ACHN (cell line): ENCODE data around the gene VCP.

Source experiments
- DNase-seq: peaks from one replicate; pipeline ENCODE4 v3.0.0-alpha.2; 2015
- in situ Hi-C: cut with HindIII; loops from 2 replicates; pipeline ENCODE4 v1.10.0; 2017; ENCODE audit warnings: low sequenced_read_pairs, low pct_ligation_motif_present, low pct_unique_long_range_greater_than_20kb

The VCP gene

GRCh38 chr9:35071814-35072460 is 488 bp downstream of the VCP start:
- in situ Hi-C loops, result no loop called here

GRCh38 chr9:35070823-35071813 is 1.3 kb downstream of the VCP start:
- DNase-seq, result peak; percentile 24

More at GRCh38 chr9:35071814-35072460, 488 bp downstream of the VCP start:
- DNase-seq, result peak; percentile 80

DNA sequence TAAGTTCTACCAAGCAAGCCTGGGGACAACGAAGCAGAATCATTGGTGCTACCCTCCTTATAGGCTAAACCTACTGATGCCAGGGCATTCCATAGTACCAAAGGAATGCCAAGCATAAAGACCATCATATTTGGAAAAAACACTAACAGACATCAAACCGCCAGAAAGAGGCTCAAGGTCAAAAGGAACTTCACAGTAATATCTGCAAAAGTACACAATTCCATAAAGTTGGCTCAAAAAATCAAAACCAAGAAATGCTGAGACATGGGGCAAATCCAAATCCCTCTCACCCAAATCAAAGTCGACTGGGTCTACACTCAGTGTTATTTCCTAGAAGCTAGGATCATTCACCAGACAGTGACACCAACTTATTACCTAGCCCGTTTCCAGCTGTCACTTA is 3.4 kb downstream of the VCP start:
- in situ Hi-C loops, result no loop called here
- no peak for DNase-seq

More at GRCh38 chr9:35070823-35071813, 1.3 kb downstream of the VCP start:
- in situ Hi-C loops, result no loop called here

GRCh38 chr9:35067056-35067455 is 5.4 kb downstream of the VCP start:
- no peak for DNase-seq
- in situ Hi-C loops, result no loop called here

- no peak for DNase-seq
- in situ Hi-C loops, result no loop called here
Measured at GRCh38 chr9:35060548-35061207, 11.7 kb downstream of the VCP start.

- in situ Hi-C loops, result no loop called here
- DNase-seq, result no peak
Measured at GRCh38 chr9:35059438-35059837, 13.0 kb downstream of the VCP start.

DNA sequence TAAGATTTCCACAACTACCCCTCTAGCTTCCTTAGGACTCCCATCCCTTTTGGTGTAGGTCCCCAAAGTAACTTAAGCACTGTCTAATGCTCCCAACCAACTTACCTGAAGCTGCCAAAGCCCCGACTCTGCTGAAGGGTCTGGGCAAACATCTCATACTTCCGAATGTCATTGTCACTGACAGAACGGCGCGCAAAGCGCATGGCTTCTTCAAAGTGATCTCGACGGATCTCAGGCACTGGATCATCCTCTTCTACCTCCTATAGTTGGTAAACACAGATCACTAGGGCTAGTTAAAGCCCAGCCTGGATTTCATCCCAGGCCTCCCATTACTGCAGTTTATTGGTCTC is 15.2 kb downstream of the VCP start:
- DNase-seq, result no peak
- in situ Hi-C loops, result no loop called here

DNA sequence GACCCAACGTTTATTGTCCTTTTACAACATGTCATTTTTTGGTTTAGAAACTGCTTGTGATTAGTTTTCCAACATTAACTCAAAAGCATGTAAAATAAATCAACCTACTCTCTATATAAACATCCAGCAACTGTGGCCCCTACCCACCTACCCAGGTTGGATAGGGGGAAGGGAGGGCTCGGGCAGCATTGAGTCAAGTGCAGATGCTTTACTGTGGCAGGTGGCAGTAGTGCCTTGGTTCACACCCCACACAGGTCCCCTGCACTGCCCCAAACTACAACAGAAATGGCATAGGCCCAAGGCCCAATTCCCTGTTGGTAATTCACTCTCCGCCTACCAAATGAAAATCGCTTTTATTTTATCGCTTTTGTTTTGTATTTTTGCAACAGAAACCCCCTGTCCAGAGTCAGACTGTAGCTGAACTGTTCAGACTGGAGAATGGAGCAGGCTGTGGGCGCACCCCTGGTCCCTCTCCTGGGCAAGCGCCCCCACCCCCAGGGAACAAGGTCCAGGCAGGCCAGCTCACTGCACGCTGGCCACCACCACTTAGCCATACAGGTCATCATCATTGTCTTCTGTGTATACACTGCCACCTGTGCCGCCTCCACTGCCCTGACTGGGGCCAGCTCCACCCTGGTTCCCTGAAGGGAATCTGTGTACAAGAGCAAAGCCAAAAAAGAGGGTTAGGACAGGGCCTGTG is 15.7 kb downstream of the VCP start:
- in situ Hi-C loops, result no loop called here

DNA sequence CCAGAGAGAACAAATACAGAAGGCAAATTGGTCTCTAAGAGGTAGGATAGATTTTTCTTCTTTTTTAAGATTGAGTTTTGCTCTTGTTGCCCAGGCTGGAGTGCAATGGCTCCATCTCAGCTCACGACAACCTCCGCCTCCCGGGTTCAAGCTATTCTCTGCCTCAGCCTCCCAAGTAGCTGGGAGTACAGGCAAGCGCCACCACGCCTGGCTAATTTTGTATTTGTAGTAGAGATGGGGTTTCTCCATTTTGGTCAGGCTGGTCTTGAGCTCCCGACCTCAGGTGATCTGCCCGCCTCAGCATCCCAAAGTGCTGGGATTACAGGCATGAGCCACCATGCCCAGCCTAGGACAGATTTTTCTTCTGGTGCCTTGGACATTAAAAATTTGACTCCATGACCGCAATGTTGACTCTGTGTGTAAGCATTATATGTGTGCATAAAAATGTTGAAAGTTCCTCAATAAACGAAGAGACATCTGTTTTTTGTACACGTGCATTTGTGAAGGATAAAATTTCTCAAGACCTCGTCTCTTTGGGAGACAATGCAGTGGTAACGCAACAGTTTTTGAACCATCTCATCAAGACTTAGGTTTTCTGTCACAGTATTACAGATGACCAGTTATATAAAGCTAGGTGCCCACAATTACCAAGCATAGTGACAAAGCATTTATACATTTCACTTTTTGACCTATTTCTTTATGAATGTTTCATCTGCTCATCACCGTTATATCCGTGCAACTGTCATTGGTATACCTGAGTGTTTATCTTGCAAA is 17.4 kb downstream of the VCP start:
- no peak for DNase-seq
- in situ Hi-C loops, result no loop called here

More for the DNA sequence above, 15.7 kb downstream of the VCP start:
- no peak for DNase-seq

- in situ Hi-C loops, result no loop called here
- DNase-seq, result no peak
Measured at GRCh38 chr9:35054185-35054835, 18.1 kb downstream of the VCP start.

DNA sequence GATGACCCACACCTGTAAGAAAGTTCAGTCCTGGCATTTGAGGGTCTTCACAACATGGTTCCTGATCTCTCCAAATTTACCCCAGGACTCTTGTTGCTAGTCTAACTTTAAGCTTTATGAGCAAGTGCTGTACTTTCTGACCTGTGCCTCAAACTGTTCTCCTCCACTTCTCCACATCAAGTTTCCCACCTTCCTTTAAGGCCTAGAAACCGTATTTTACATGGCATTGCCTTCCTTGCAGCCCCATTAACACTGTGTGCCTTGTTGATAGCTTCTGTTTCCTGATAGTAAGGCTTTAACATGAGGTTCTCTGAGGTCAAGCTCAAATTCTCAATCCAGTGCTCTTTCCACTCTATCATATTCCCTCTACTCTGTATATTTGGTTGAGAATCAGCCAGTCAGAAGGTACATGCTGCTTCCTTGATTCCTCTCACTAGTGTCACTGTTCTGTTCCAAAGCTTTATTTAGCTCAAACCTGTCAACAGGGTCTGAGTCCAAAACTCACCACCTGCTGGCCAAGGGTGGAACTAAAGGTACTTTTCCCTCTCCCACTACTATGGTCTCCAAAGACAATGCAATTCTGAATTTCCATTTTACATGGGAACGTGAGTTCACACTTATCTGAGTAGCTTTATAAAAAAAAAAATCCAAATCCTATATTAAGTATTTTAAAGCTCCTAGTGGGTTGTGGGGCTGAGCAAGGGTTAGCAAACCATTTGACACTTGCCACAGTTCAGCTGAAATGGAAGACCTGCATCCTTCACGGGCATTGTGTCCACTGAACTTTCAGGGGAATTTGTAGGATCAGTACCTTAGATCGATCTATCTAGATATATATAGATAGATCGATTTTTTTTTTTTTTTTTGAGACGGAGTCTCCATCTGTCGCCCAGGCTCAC is 21.1 kb downstream of the VCP start:
- in situ Hi-C loops, result no loop called here
- peak; percentile 46 for DNase-seq

DNA sequence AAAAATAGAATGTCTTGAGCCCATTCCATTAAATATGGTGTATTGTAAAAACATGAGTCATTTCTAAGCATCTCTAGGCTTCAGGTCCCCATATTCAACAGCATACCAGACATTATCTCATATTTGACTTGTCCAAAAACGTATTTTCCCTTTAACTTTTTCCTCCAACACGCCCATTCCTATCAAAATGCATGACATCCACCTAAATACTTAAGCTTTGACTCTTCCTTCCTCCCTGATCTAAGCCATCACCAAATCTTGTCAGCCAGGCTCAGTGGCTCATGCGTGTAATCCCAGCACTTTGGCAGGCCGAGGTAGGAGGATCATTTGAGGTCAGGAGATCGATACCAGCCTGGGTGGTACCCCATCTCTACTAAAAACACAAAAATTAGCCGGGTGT is 23.9 kb downstream of the VCP start:
- in situ Hi-C loops, result no loop called here
- DNase-seq, result no peak

- no peak for DNase-seq
- in situ Hi-C loops, result no loop called here
Measured at GRCh38 chr9:35044071-35044470, 28.4 kb downstream of the VCP start.

- in situ Hi-C loops, result no loop called here
- no peak for DNase-seq
Measured at GRCh38 chr9:35042891-35043545, 29.4 kb downstream of the VCP start.

DNA sequence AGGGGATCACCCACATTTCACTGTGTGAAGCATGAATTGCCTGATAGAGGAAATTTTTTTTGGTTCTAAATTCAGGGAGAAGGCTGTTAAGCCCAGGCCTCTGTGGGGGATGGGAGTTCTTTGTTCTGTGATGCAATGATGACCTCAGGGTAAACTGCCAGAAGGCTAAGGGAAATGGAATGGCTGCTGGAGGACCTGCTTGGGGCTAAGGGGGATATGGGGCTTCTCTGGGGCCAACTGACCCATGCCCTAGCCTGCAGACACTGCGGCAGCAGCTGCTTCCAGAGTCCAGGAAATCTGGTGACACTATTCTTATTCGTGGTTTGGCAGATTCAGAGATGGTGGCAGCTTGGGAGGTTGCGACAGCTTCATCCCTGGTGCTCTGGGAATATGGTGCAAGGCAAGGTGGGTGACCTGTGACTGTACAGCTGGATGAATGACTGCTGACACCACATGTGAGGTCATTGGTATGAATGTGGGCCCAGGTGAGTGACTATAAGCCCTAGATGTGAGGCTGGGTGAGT is 30.3 kb downstream of the VCP start:
- no peak for DNase-seq
- in situ Hi-C loops, result no loop called here
